ENCODE measurements around the gene DNAH14.

The DNAH14 gene

GRCh38 chr1:224920930-224921329, 8.5 kb upstream of the DNAH14 start:
- Histone ChIP-seq H3K4me3 (ENCODE audit: low read depth, low read length) (no peak overlapping the region), H3K9me3 (ENCODE audit: control insufficient read depth, insufficient read depth, low read depth, low read length) (no peaks in the 10 kb centered on the region), H3K36me3 (ENCODE audit: control insufficient read depth in 2 of 2, insufficient read depth in 1 of 2, low read length in 2 of 2) (no peaks in the 10 kb centered on the region), H3K27ac (ENCODE audit: extremely low read depth, low read depth, low read length) (no peak overlapping the region), H3K4me1 (ENCODE audit: control insufficient read depth, insufficient read depth, low read length) (no peaks in the 10 kb centered on the region)
- ChIA-PET CTCF (interaction anchor here (0.6 to 1.5 kb wide), 4 partner anchors 15 to 430 kb away, joined by 3 to 14 read pairs (median 4); no protein-coding TSS in a partner anchor), POLR2A (no interaction called here)
- TF ChIP-seq ZNF311 (tag by site-specific recombination; IDR thresholded peaks at IDR 0.05; ENCODE audit: borderline replicate concordance) = no peak
- TF ChIP-seq HOXD13 (CRISPR knock-in tag; IDR thresholded peaks at IDR 0.05; ENCODE audit: borderline replicate concordance) = no peak
- no peak for TF ChIP-seq ZNF26 (tag by site-specific recombination; IDR thresholded peaks at IDR 0.05)
- no peak for TF ChIP-seq ZNF223 (tag by site-specific recombination; IDR thresholded peaks at IDR 0.05)
- no peak for TF ChIP-seq ZNF792 (tag by site-specific recombination; IDR thresholded peaks at IDR 0.05)

GRCh38 chr1:224921354-224921753, 8.1 kb upstream of the DNAH14 start:
- Histone ChIP-seq H3K4me3 (ENCODE audit: low read depth, low read length) (no peak overlapping the region), H3K27ac (ENCODE audit: extremely low read depth, low read depth, low read length) (no peak overlapping the region), H3K4me1 (ENCODE audit: control insufficient read depth, insufficient read depth, low read length) (no peaks in the 10 kb centered on the region), H3K36me3 (ENCODE audit: control insufficient read depth in 2 of 2, insufficient read depth in 1 of 2, low read length in 2 of 2) (no peaks in the 10 kb centered on the region), H3K9me3 (ENCODE audit: control insufficient read depth, insufficient read depth, low read depth, low read length) (no peaks in the 10 kb centered on the region)
- POLR2A ChIA-PET = no interaction called here
- no peak for TF ChIP-seq ZBTB10 (tag by site-specific recombination; IDR thresholded peaks at IDR 0.05)
- no peak for TF ChIP-seq ZNF138 (tag by site-specific recombination; IDR thresholded peaks at IDR 0.05; ENCODE audit: borderline replicate concordance)
- no peak for TF ChIP-seq ZNF658 (tag by site-specific recombination; IDR thresholded peaks at IDR 0.05)
- no peak for TF ChIP-seq ZNF596 (tag by site-specific recombination; IDR thresholded peaks at IDR 0.05)
- no peak for TF ChIP-seq ZNF148 (tag by site-specific recombination; IDR thresholded peaks at IDR 0.05; ENCODE audit: borderline replicate concordance)
- TF ChIP-seq ZBTB17 (tag by site-specific recombination; IDR thresholded peaks at IDR 0.05) = no peak
- TF ChIP-seq ZNF549 (tag by site-specific recombination; IDR thresholded peaks at IDR 0.05) = no peak
- CTCF ChIA-PET = interaction anchor here (0.7 to 4.8 kb wide), 6 partner anchors 16 to 1919 kb away, joined by 3 to 165 read pairs (median 3); no protein-coding TSS in a partner anchor

GRCh38 chr1:224922404-224923164, 6.9 kb upstream of the DNAH14 start:
- POLR2A ChIA-PET = interaction anchor here (0.6 to 1.3 kb wide), 6 partner anchors 48 to 539 kb away, joined by 3 to 8 read pairs (median 3); partner anchors contain the start of gene WDR26
- TF ChIP-seq HOXD13 (CRISPR knock-in tag; IDR thresholded peaks at IDR 0.05; ENCODE audit: borderline replicate concordance) = no peak
- no peak for TF ChIP-seq ZNF112 (tag by site-specific recombination; IDR thresholded peaks at IDR 0.05)
- no peak for TF ChIP-seq ZFP41 (tag by site-specific recombination; IDR thresholded peaks at IDR 0.05; ENCODE audit: borderline replicate concordance)
- TF ChIP-seq OVOL3 (tag by site-specific recombination; IDR thresholded peaks at IDR 0.05) = no peak
- no peak for TF ChIP-seq ZNF155 (tag by site-specific recombination; IDR thresholded peaks at IDR 0.05)
- TF ChIP-seq ZNF544 (tag by site-specific recombination; IDR thresholded peaks at IDR 0.05) = no peak
- TF ChIP-seq MEIS1 (CRISPR knock-in tag; IDR thresholded peaks at IDR 0.05; ENCODE audit: borderline replicate concordance) = no peak
- TF ChIP-seq BCL11B (tag by site-specific recombination; IDR thresholded peaks at IDR 0.05; ENCODE audit: low read depth) = no peak
- TF ChIP-seq ZNF223 (tag by site-specific recombination; IDR thresholded peaks at IDR 0.05) = no peak
- no peak for TF ChIP-seq ZNF274 (IDR thresholded peaks at IDR 0.05; ENCODE audit: low read length)
- no peak for TF ChIP-seq ZNF274 (tag by site-specific recombination; IDR thresholded peaks at IDR 0.05; ENCODE audit: borderline replicate concordance)
- TF ChIP-seq ZNF664 (tag by site-specific recombination; IDR thresholded peaks at IDR 0.05) = no peak
- TF ChIP-seq ZNF366 (tag by site-specific recombination; conservative IDR thresholded peaks at IDR 0.05) = no peak
- TF ChIP-seq ZNF404 (tag by site-specific recombination; IDR thresholded peaks at IDR 0.05) = no peak
- TF ChIP-seq ZNF777 (tag by site-specific recombination; IDR thresholded peaks at IDR 0.05; ENCODE audit: borderline replicate concordance) = no peak

More at GRCh38 chr1:224922404-224923164, 6.9 kb upstream of the DNAH14 start:
- H3K9me3 ChIP-seq (ENCODE audit: control insufficient read depth, insufficient read depth, low read depth, low read length) = no peaks in the 10 kb centered on the region
- no peaks in the 10 kb centered on the region for H3K36me3 ChIP-seq (ENCODE audit: control insufficient read depth in 2 of 2, insufficient read depth in 1 of 2, low read length in 2 of 2)
- H3K4me1 ChIP-seq (ENCODE audit: control insufficient read depth, insufficient read depth, low read length) = no peaks in the 10 kb centered on the region
- no peak overlapping the region for H3K4me3 ChIP-seq (ENCODE audit: low read depth, low read length)
- H3K27ac ChIP-seq (ENCODE audit: extremely low read depth, low read depth, low read length) = no peak overlapping the region
- CTCF ChIA-PET = interaction anchor here (0.5 to 4.8 kb wide), 92 partner anchors 8 to 1557 kb away, joined by 3 to 165 read pairs (median 4); partner anchors contain the start of gene CNIH3
